HCT116 (cell line): Measurements from ENCODE around the gene PLA2G12B. TPM values are rescaled to one million over a fixed set of nuclear protein-coding genes. Genes with fewer than 3 reads are reported as not detected.

Experiments
- ATAC-seq: fragments of 200-7000 bp; cut with Tn5 transposase; 2 replicates; pipeline ENCODE4 v1.9.1; 2020; ENCODE audit warnings: mild to moderate bottlenecking, moderate library complexity
- BruUV-seq: library from RNA; stranded (reverse); fragments of 400-500 nt; replicated peaks from 2 replicates; lab custom pipeline; 2021; lab: Mats Ljungman, UMichigan
- CTCF ChIA-PET: fragments of 300-600 bp; sonication (Branson Sonifier 250); formaldehyde crosslinking; loops from one replicate; lab custom pipeline; 2021; ENCODE audit warnings: antibody characterized with exemption; lab: Charles Lee
- POLR2A ChIA-PET: fragments of 300-600, 350-600 bp; sonication (Branson Sonifier 250); formaldehyde crosslinking; loops from one replicate; lab custom pipeline; 2021; ENCODE audit warnings: antibody characterized with exemption; lab: Charles Lee
- RAD21 ChIA-PET, 2 experiments: fragments of 300-600 bp; sonication (Branson Sonifier 250); formaldehyde crosslinking; loops; one replicate each; lab custom pipeline; 2023; ENCODE audit warnings: low total read pairs in 2 of 2; ENCODE audit not compliant: uncharacterized antibody in 2 of 2, unreplicated experiment in 2 of 2, low non-redundant PET in 1 of 2; lab: Charles Lee
- DNase-seq: peaks from one replicate; pipeline ENCODE4 v3.0.0-alpha.2; 2010; ENCODE audit warnings: low read depth, low spot score
- H2AFZ ChIP-seq: fragments of 200-600 bp; shearing (Covaris generic), sonication (generic); 2 replicates; pipeline ENCODE4 v1.6.1; 2017; ENCODE audit warnings: low read depth, mixed run types, mixed read lengths, antibody characterized with exemption, low read length; ENCODE audit not compliant: poor library complexity, severe bottlenecking
- H3K27ac ChIP-seq: 2 replicates; pipeline ENCODE4 v1.5.1; 2012; ENCODE audit warnings: low read depth, low read length
- H3K27me3 ChIP-seq: fragments of 200-600 bp; sonication (generic); 2 replicates; pipeline ENCODE4 v1.6.1; 2016; ENCODE audit warnings: mixed run types, low read length, mixed read lengths; ENCODE audit not compliant: insufficient read depth
- H3K36me3 ChIP-seq, 2 experiments: fragments of 200-500 bp in 1 of 2; fragments of 200-600 bp in 1 of 2; sonication (Bioruptor generic) in 1 of 2; sonication (generic) in 1 of 2; 2 replicates each; pipeline versions ENCODE4 v1.5.1 to v1.6.1; 2014 to 2016; ENCODE audit warnings: low read length in 2 of 2, inconsistent platforms in 1 of 2, mixed read lengths in 1 of 2, mixed run types in 1 of 2; ENCODE audit not compliant: insufficient read depth in 2 of 2, control insufficient read depth in 1 of 2
- H3K4me1 ChIP-seq, 2 experiments: fragments of 200-600 bp in 1 of 2; sonication (generic) in 1 of 2; 2 replicates each; pipeline versions ENCODE4 v1.5.1 to v1.6.1; 2012 to 2017; ENCODE audit warnings: low read length in 2 of 2, inconsistent platforms in 1 of 2, mild to moderate bottlenecking in 1 of 2, mixed read lengths in 1 of 2, mixed run types in 1 of 2, moderate library complexity in 1 of 2; ENCODE audit not compliant: insufficient read depth in 2 of 2, control insufficient read depth in 1 of 2
- H3K4me2 ChIP-seq: fragments of 200-600 bp; sonication (generic); 2 replicates; pipeline ENCODE4 v1.6.1; 2017; ENCODE audit warnings: mixed run types, low read length, mixed read lengths
- H3K4me3 ChIP-seq, 2 experiments: fragments of 200-600 bp in 1 of 2; sonication (generic) in 1 of 2; replicated peaks in 1 of 2; 2 replicates each; pipeline ENCODE4 v1.5.1; 2011 to 2016; ENCODE audit warnings: low read length in 2 of 2, control low read depth in 1 of 2, low read depth in 1 of 2, mild to moderate bottlenecking in 1 of 2, mixed read lengths in 1 of 2, mixed run types in 1 of 2
- H3K79me2 ChIP-seq: fragments of 200-600 bp; sonication (generic); 2 replicates; pipeline ENCODE4 v1.6.1; 2017; ENCODE audit warnings: mild to moderate bottlenecking, mixed run types, low read length, moderate library complexity, mixed read lengths; ENCODE audit not compliant: insufficient read depth
- H3K9ac ChIP-seq: fragments of 200-600 bp; sonication (generic); 2 replicates; pipeline ENCODE4 v1.6.1; 2016; ENCODE audit warnings: low read length, mixed read lengths
- H3K9me2 ChIP-seq: fragments of 200-600 bp; sonication (generic), shearing (Covaris generic); 2 replicates; pipeline ENCODE4 v1.6.1; 2017; ENCODE audit warnings: mixed run types, mild to moderate bottlenecking, moderate library complexity; ENCODE audit not compliant: insufficient read depth
- H3K9me3 ChIP-seq, 2 experiments: fragments of 200-500 bp in 1 of 2; fragments of 200-600 bp in 1 of 2; sonication (Bioruptor generic) in 1 of 2; sonication (generic) in 1 of 2; 2 replicates each; pipeline ENCODE4 v1.6.1; 2014 to 2017; ENCODE audit warnings: low read length in 2 of 2, mixed read lengths in 2 of 2, inconsistent platforms in 1 of 2, low read depth in 1 of 2, mild to moderate bottlenecking in 1 of 2, mixed run types in 1 of 2, moderate library complexity in 1 of 2; ENCODE audit not compliant: control insufficient read depth in 1 of 2, insufficient read depth in 1 of 2
- H4K20me1 ChIP-seq: fragments of 200-600 bp; sonication (generic), shearing (Covaris generic); 2 replicates; pipeline ENCODE4 v1.6.1; 2017; ENCODE audit warnings: mixed run types, mild to moderate bottlenecking, moderate library complexity; ENCODE audit not compliant: insufficient read depth
- ATF3 ChIP-seq: IDR thresholded peaks from 2 replicates; pipeline ENCODE4 v1.6.1; 2012
- CBX3 ChIP-seq: IDR thresholded peaks from 2 replicates; pipeline ENCODE4 v1.6.1; 2012; ENCODE audit warnings: low read depth
- CEBPB ChIP-seq: IDR thresholded peaks from 2 replicates; pipeline ENCODE4 v1.6.1; 2012; ENCODE audit warnings: low read depth
- CTCF ChIP-seq, 3 experiments: fragments of 200-600 bp in 1 of 3; sonication (generic) in 1 of 3; IDR thresholded peaks in 2 of 3; conservative IDR thresholded peaks in 1 of 3; 2 replicates each; pipeline ENCODE4 v1.5.1; 2012 to 2017; ENCODE audit warnings: low read depth in 2 of 3, low read length in 2 of 3, antibody characterized with exemption in 1 of 3, borderline replicate concordance in 1 of 3, control low read depth in 1 of 3, mild to moderate bottlenecking in 1 of 3, mixed read lengths in 1 of 3, mixed run types in 1 of 3, moderate library complexity in 1 of 3; ENCODE audit not compliant: insufficient read depth in 1 of 3
- EGR1 ChIP-seq: IDR thresholded peaks from 2 replicates; pipeline ENCODE4 v1.6.1; 2012; ENCODE audit warnings: low read depth
- ELF1 ChIP-seq: IDR thresholded peaks from 2 replicates; pipeline ENCODE4 v1.6.1; 2012; ENCODE audit warnings: low read depth, borderline replicate concordance
- EZH2phosphoT487 ChIP-seq: fragments of 200-600 bp; IDR thresholded peaks from 2 replicates; pipeline ENCODE4 v1.6.1; 2018; ENCODE audit warnings: antibody characterized with exemption, borderline replicate concordance
- JUND ChIP-seq: IDR thresholded peaks from 2 replicates; pipeline ENCODE4 v1.6.1; 2012
- RAD21 ChIP-seq: IDR thresholded peaks from 2 replicates; pipeline ENCODE4 v1.6.1; 2012; ENCODE audit warnings: low read depth, mild to moderate bottlenecking
- REST ChIP-seq: IDR thresholded peaks from 2 replicates; pipeline ENCODE4 v1.6.1; 2012; ENCODE audit warnings: low read depth
- SIN3A ChIP-seq: IDR thresholded peaks from 2 replicates; pipeline ENCODE4 v1.6.1; 2012; ENCODE audit warnings: low read depth
- SP1 ChIP-seq: IDR thresholded peaks from 2 replicates; pipeline ENCODE4 v1.6.1; 2012; ENCODE audit warnings: low read depth
- TCF7L2 ChIP-seq: IDR thresholded peaks from 2 replicates; pipeline ENCODE4 v1.7.0; 2011; ENCODE audit warnings: borderline replicate concordance, inconsistent platforms; ENCODE audit not compliant: insufficient read depth, insufficient read length; ENCODE audit errors: extremely low read depth
- YY1 ChIP-seq: IDR thresholded peaks from 2 replicates; pipeline ENCODE4 v1.6.1; 2011; ENCODE audit warnings: low read length, low read depth, moderate library complexity, mild to moderate bottlenecking; ENCODE audit not compliant: insufficient replicate concordance; ENCODE audit errors: extremely low read depth
- ZBTB33 ChIP-seq: IDR thresholded peaks from 2 replicates; pipeline ENCODE4 v1.6.1; 2011; ENCODE audit warnings: mild to moderate bottlenecking, low read length, moderate library complexity; ENCODE audit not compliant: insufficient replicate concordance; ENCODE audit errors: extremely low read depth
- ZFX ChIP-seq: fragments of 450-650 bp; IDR thresholded peaks from 2 replicates; pipeline ENCODE4 v1.6.1; 2017
- ZNF274 ChIP-seq: fragments of 200-500 bp; sonication (Bioruptor generic); IDR thresholded peaks from 2 replicates; pipeline ENCODE4 v1.6.1; 2014; ENCODE audit warnings: mild to moderate bottlenecking, low read depth, low read length, inconsistent platforms
- intact Hi-C: fragments of 100-400 bp; cut with micrococcal nuclease; formaldehyde crosslinking; loops from 2 replicates; pipeline ENCODE4 v1.10.0; 2022
- total RNA-seq: library from RNA; stranded (reverse); gene quantifications from one replicate; pipeline ENCODE4 v1.2.1, GENCODE V29; 2021; ENCODE audit not compliant: unreplicated experiment

Gene PLA2G12B
- total RNA-seq, 1 experiment from 2014 or later: not detected

- Histone ChIP-seq H2AFZ (no peak overlapping the region), H3K4me3 (no peak overlapping the region), H3K4me2 (no peak overlapping the region), H3K9me3 (no peaks in the 10 kb centered on the region), H3K9ac (no peak overlapping the region), H3K4me1 (no peaks in the 10 kb centered on the region), H3K79me2 (no peaks in the 10 kb centered on the region), H3K9me2 (no peaks in the 10 kb centered on the region), H3K27ac (no peak overlapping the region), H4K20me1 (no peaks in the 10 kb centered on the region), H3K27me3 (no peaks in the 10 kb centered on the region; the same call in 1 of the 2 replicates), H3K36me3 (no peaks in the 10 kb centered on the region)
- no TSS peak for BruUV-seq
- TF ChIP-seq RAD21 (no peak), EZH2phosphoT487 (no peak), REST (no peak), CTCF (IDR thresholded peaks at IDR 0.05 in 2 of 3, conservative IDR thresholded peaks at IDR 0.05 in 1 of 3; ENCODE audit: borderline replicate concordance in 1 of 3, insufficient read depth in 1 of 3, low read depth in 2 of 3, low read length in 2 of 3) (no peak), SIN3A (no peak), EGR1 (no peak), ATF3 (no peak), ZNF274 (no peak), ZFX (no peak), CEBPB (no peak), SP1 (no peak), CBX3 (no peak), TCF7L2 (no peak), ZBTB33 (no peak), ELF1 (no peak), JUND (no peak), YY1 (no peak)
- POLR2A ChIA-PET: no interaction called here
- no peak for ATAC-seq
- no peak for DNase-seq
- intact Hi-C loops: no loop called here
- RAD21 ChIA-PET: no interaction called here
- CTCF ChIA-PET: no interaction called here
Observed at GRCh38 chr10:72954230-72954595, 393 bp downstream of the PLA2G12B start.
